ENCODE measurements around the gene ZNF511.

ZNF511 gene

GRCh38 chr10:133312769-133313145 lies 4.0 kb downstream of the ZNF511 start:
- Histone ChIP-seq H3F3A (ENCODE audit: insufficient read depth, low read length) (peaks cover 6% of the 10 kb centered on the region; the same call in 1 of the 2 replicates), H3K79me2 (ENCODE audit: low read length) (peaks cover 9% of the 10 kb centered on the region), H3K9ac (ENCODE audit: low read length) (no peak overlapping the region), H3K4me3 (ENCODE audit: low read length) (no peak overlapping the region), H3K9me2 (replicated peaks; ENCODE audit: insufficient read depth, low read length) (no peaks in the 10 kb centered on the region), H3K9me3 (replicated peaks; ENCODE audit: insufficient read depth, low read length) (no peaks in the 10 kb centered on the region), H3K4me2 (ENCODE audit: low read depth, low read length) (no peak overlapping the region), H3K27ac (ENCODE audit: low read length) (no peak overlapping the region), H2AFZ (ENCODE audit: low read length) (no peak overlapping the region), H3K27me3 (replicated peaks; ENCODE audit: insufficient read depth, low read length) (no peaks in the 10 kb centered on the region), H4K20me1 (ENCODE audit: insufficient read depth, low read length) (no peaks in the 10 kb centered on the region), H3K4me1 (ENCODE audit: low read length) (peaks cover 5% of the 10 kb centered on the region; the same call in 1 of the 2 replicates), H3K36me3 (replicated peaks; ENCODE audit: insufficient read depth, low read length) (no peaks in the 10 kb centered on the region)
- no peak for DNase-seq
- TF ChIP-seq EZH2 (optimal IDR thresholded peaks at IDR 0.05; ENCODE audit: low read depth, low read length) (no peak), EZH2phosphoT487 (IDR thresholded peaks at IDR 0.05; ENCODE audit: low read length) (no peak)
- TF ChIP-seq, protein P1, sequence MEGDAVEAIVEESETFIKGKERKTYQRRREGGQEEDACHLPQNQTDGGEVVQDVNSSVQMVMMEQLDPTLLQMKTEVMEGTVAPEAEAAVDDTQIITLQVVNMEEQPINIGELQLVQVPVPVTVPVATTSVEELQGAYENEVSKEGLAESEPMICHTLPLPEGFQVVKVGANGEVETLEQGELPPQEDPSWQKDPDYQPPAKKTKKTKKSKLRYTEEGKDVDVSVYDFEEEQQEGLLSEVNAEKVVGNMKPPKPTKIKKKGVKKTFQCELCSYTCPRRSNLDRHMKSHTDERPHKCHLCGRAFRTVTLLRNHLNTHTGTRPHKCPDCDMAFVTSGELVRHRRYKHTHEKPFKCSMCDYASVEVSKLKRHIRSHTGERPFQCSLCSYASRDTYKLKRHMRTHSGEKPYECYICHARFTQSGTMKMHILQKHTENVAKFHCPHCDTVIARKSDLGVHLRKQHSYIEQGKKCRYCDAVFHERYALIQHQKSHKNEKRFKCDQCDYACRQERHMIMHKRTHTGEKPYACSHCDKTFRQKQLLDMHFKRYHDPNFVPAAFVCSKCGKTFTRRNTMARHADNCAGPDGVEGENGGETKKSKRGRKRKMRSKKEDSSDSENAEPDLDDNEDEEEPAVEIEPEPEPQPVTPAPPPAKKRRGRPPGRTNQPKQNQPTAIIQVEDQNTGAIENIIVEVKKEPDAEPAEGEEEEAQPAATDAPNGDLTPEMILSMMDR (IDR thresholded peaks at IDR 0.05; ENCODE audit: low read length), result no peak

- H3K4me1 ChIP-seq (ENCODE audit: low read length), result peaks cover 5% of the 10 kb centered on the region; the same call in 1 of the 2 replicates
Observed at GRCh38 chr10:133313192-133313591, 4.5 kb downstream of the ZNF511 start.

DNA sequence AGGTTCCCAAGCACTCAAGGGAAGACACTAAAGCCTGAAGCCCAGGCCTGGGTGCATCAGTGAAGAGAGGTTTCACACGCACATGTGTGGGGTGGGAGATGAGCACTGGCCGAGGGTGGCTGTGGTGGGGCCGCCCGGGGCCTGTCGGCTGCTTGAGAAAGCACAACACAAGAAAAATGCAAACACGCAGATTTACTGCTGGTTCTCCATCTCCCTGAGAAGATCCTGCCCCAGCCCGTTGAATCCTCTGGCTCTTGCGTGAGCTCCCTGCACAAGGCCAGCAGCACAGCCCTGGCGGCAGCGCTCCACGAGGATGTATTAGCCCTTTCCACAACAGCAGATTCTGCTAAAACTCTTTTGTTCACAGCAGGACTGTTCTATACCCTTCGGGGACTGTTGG lies 6.2 kb downstream of the ZNF511 start:
- Histone ChIP-seq H3K4me1 (ENCODE audit: low read length) (no peaks in the 10 kb centered on the region), H3K9me2 (replicated peaks; ENCODE audit: insufficient read depth, low read length) (no peaks in the 10 kb centered on the region), H3K36me3 (replicated peaks; ENCODE audit: insufficient read depth, low read length) (no peaks in the 10 kb centered on the region), H3K79me2 (ENCODE audit: low read length) (no peaks in the 10 kb centered on the region), H3K9ac (ENCODE audit: low read length) (no peak overlapping the region), H3K4me3 (ENCODE audit: low read length) (no peak overlapping the region), H3K27me3 (replicated peaks; ENCODE audit: insufficient read depth, low read length) (no peaks in the 10 kb centered on the region), H4K20me1 (ENCODE audit: insufficient read depth, low read length) (no peaks in the 10 kb centered on the region), H2AFZ (ENCODE audit: low read length) (no peak overlapping the region), H3F3A (ENCODE audit: insufficient read depth, low read length) (no peaks in the 10 kb centered on the region), H3K27ac (ENCODE audit: low read length) (no peak overlapping the region), H3K4me2 (ENCODE audit: low read depth, low read length) (no peak overlapping the region), H3K9me3 (replicated peaks; ENCODE audit: insufficient read depth, low read length) (no peaks in the 10 kb centered on the region)
- no peak for DNase-seq
- TF ChIP-seq EZH2 (optimal IDR thresholded peaks at IDR 0.05; ENCODE audit: low read depth, low read length), result no peak

More at GRCh38 chr10:133313192-133313591, 4.5 kb downstream of the ZNF511 start:
- no peak for DNase-seq
- H3K9ac ChIP-seq (ENCODE audit: low read length), result no peak overlapping the region
- H3F3A ChIP-seq (ENCODE audit: insufficient read depth, low read length), result peaks cover 2% of the 10 kb centered on the region; the same call in 1 of the 2 replicates
- no peak overlapping the region for H2AFZ ChIP-seq (ENCODE audit: low read length)
- no peak overlapping the region for H3K4me3 ChIP-seq (ENCODE audit: low read length)
- peaks cover 5% of the 10 kb centered on the region for H3K79me2 ChIP-seq (ENCODE audit: low read length)
- H3K9me3 ChIP-seq (replicated peaks; ENCODE audit: insufficient read depth, low read length), result no peaks in the 10 kb centered on the region
- no peak overlapping the region for H3K4me2 ChIP-seq (ENCODE audit: low read depth, low read length)
- no peak overlapping the region for H3K27ac ChIP-seq (ENCODE audit: low read length)
- no peaks in the 10 kb centered on the region for H3K27me3 ChIP-seq (replicated peaks; ENCODE audit: insufficient read depth, low read length)
- no peaks in the 10 kb centered on the region for H3K9me2 ChIP-seq (replicated peaks; ENCODE audit: insufficient read depth, low read length)
- no peaks in the 10 kb centered on the region for H4K20me1 ChIP-seq (ENCODE audit: insufficient read depth, low read length)
- TF ChIP-seq, protein P1 (IDR thresholded peaks at IDR 0.05; ENCODE audit: low read length), result no peak
- TF ChIP-seq EZH2phosphoT487 (IDR thresholded peaks at IDR 0.05; ENCODE audit: low read length) (no peak), EZH2 (optimal IDR thresholded peaks at IDR 0.05; ENCODE audit: low read depth, low read length) (no peak)
- H3K36me3 ChIP-seq (replicated peaks; ENCODE audit: insufficient read depth, low read length), result no peaks in the 10 kb centered on the region

- TF ChIP-seq EZH2 (optimal IDR thresholded peaks at IDR 0.05; ENCODE audit: low read depth, low read length) (no peak), EZH2phosphoT487 (IDR thresholded peaks at IDR 0.05; ENCODE audit: low read length) (no peak)
- TF ChIP-seq, protein P1 (IDR thresholded peaks at IDR 0.05; ENCODE audit: low read length), result no peak
- no peaks in the 10 kb centered on the region for H3K27me3 ChIP-seq (replicated peaks; ENCODE audit: insufficient read depth, low read length)
- no peaks in the 10 kb centered on the region for H4K20me1 ChIP-seq (ENCODE audit: insufficient read depth, low read length)
- H3K9me2 ChIP-seq (replicated peaks; ENCODE audit: insufficient read depth, low read length), result no peaks in the 10 kb centered on the region
- no peaks in the 10 kb centered on the region for H3K4me1 ChIP-seq (ENCODE audit: low read length)
- H3K4me3 ChIP-seq (ENCODE audit: low read length), result no peak overlapping the region
- no peak overlapping the region for H3K4me2 ChIP-seq (ENCODE audit: low read depth, low read length)
- no peaks in the 10 kb centered on the region for H3F3A ChIP-seq (ENCODE audit: insufficient read depth, low read length)
- no peaks in the 10 kb centered on the region for H3K36me3 ChIP-seq (replicated peaks; ENCODE audit: insufficient read depth, low read length)
- DNase-seq, result no peak
- no peak overlapping the region for H3K9ac ChIP-seq (ENCODE audit: low read length)
- no peak overlapping the region for H3K27ac ChIP-seq (ENCODE audit: low read length)
- H3K9me3 ChIP-seq (replicated peaks; ENCODE audit: insufficient read depth, low read length), result no peaks in the 10 kb centered on the region
- no peak overlapping the region for H2AFZ ChIP-seq (ENCODE audit: low read length)
- H3K79me2 ChIP-seq (ENCODE audit: low read length), result no peaks in the 10 kb centered on the region
Observed at GRCh38 chr10:133315847-133316246, 7.1 kb downstream of the ZNF511 start.
